KMS-11 (cell line): ENCODE measurements around the gene RUNDC3A.

Experiments
- H2AFZ ChIP-seq: fragments of 200-600 bp; sonication (generic); 2 replicates; pipeline ENCODE4 v1.6.1; 2016; ENCODE audit warnings: antibody characterized with exemption, mixed run types, low read depth
- H3K27ac ChIP-seq: fragments of 200-600 bp; sonication (generic); 2 replicates; pipeline ENCODE4 v1.6.1; 2016; ENCODE audit warnings: mild to moderate bottlenecking, mixed run types
- H3K27me3 ChIP-seq: fragments of 200-600 bp; sonication (generic); 2 replicates; pipeline ENCODE4 v1.6.1; 2017; ENCODE audit warnings: mild to moderate bottlenecking, low read depth, mixed run types, moderate library complexity; ENCODE audit not compliant: insufficient read depth
- H3K36me3 ChIP-seq: fragments of 200-600 bp; sonication (generic); 2 replicates; pipeline ENCODE4 v1.6.1; 2017; ENCODE audit warnings: mild to moderate bottlenecking, mixed run types; ENCODE audit not compliant: insufficient read depth
- H3K4me1 ChIP-seq: fragments of 200-600 bp; sonication (generic); 2 replicates; pipeline ENCODE4 v1.6.1; 2016; ENCODE audit warnings: mild to moderate bottlenecking, low read depth, mixed run types; ENCODE audit not compliant: poor library complexity, severe bottlenecking
- H3K4me2 ChIP-seq: fragments of 200-600 bp; sonication (generic); 2 replicates; pipeline ENCODE4 v1.7.0; 2016; ENCODE audit warnings: mild to moderate bottlenecking, mixed run types
- H3K4me3 ChIP-seq: fragments of 200-600 bp; sonication (generic); IDR thresholded peaks from 2 replicates; pipeline ENCODE4 v1.6.1; 2017; ENCODE audit warnings: low read depth, low read length, mixed read lengths; ENCODE audit not compliant: insufficient read depth
- H3K79me2 ChIP-seq: fragments of 200-600 bp; sonication (generic); 2 replicates; pipeline ENCODE4 v1.6.1; 2016; ENCODE audit warnings: low read depth, mixed run types; ENCODE audit not compliant: insufficient read depth
- H3K9ac ChIP-seq: fragments of 200-600 bp; sonication (generic); 2 replicates; pipeline ENCODE4 v1.6.1; 2016; ENCODE audit warnings: mild to moderate bottlenecking, mixed run types
- H4K20me1 ChIP-seq: fragments of 200-600 bp; sonication (generic); 2 replicates; pipeline ENCODE4 v1.6.1; 2016; ENCODE audit warnings: mild to moderate bottlenecking, mixed run types; ENCODE audit not compliant: insufficient read depth
- TF ChIP-seq, protein P1 (sequence below): fragments of 200-600 bp; sonication (generic); conservative IDR thresholded peaks from 2 replicates; pipeline ENCODE4 v1.6.1; 2017; ENCODE audit warnings: low read depth, mild to moderate bottlenecking, antibody characterized with exemption, low read length, moderate library complexity, mixed read lengths

The RUNDC3A gene

GRCh38 chr17:44310188-44310587 is 1.8 kb downstream of the RUNDC3A start:
- no peaks in the 10 kb centered on the region for H3K36me3 ChIP-seq
- no peak overlapping the region for H3K9ac ChIP-seq
- H3K4me3 ChIP-seq: no peak overlapping the region
- no peaks in the 10 kb centered on the region for H3K79me2 ChIP-seq
- no peak overlapping the region for H3K27ac ChIP-seq
- H3K4me2 ChIP-seq: no peak overlapping the region
- H3K27me3 ChIP-seq: peaks cover 63% of the 10 kb centered on the region
- H2AFZ ChIP-seq: no peak overlapping the region
- peaks cover 6% of the 10 kb centered on the region for H3K4me1 ChIP-seq
- H4K20me1 ChIP-seq: no peaks in the 10 kb centered on the region
- TF ChIP-seq, protein P1, sequence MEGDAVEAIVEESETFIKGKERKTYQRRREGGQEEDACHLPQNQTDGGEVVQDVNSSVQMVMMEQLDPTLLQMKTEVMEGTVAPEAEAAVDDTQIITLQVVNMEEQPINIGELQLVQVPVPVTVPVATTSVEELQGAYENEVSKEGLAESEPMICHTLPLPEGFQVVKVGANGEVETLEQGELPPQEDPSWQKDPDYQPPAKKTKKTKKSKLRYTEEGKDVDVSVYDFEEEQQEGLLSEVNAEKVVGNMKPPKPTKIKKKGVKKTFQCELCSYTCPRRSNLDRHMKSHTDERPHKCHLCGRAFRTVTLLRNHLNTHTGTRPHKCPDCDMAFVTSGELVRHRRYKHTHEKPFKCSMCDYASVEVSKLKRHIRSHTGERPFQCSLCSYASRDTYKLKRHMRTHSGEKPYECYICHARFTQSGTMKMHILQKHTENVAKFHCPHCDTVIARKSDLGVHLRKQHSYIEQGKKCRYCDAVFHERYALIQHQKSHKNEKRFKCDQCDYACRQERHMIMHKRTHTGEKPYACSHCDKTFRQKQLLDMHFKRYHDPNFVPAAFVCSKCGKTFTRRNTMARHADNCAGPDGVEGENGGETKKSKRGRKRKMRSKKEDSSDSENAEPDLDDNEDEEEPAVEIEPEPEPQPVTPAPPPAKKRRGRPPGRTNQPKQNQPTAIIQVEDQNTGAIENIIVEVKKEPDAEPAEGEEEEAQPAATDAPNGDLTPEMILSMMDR: no peak

GRCh38 chr17:44310609-44311376 is 2.4 kb downstream of the RUNDC3A start:
- peaks cover 6% of the 10 kb centered on the region for H3K4me1 ChIP-seq

DNA sequence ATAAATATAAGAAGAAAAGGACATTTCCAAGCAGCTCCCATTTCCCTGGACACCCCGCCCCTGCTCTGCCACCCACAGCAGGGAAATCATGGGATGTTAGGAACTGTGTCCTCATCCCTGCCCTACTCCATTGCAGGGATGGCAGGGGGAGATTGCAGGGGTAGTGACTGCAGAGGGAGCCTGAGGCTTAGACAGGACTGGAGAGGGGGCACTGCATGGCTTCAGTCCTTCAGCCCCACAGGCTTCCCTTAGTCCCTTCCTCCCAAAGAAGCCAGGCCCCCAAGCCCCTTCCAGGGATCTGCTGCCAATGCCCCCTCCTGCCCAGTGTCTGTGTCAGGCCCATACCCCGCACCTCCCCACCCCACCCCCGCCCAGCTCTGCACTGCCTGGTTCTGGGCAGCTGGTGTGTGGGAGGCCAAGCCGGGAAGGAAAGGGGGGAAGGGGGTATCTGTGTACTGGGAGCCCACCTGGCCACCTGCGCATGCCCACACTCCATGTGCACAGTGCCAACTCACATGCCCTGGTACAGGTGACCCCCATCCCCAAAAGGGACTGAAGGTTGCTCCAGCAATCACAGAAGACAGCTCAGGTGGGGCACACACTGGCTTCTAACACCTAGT is 3.3 kb downstream of the RUNDC3A start:
- no peaks in the 10 kb centered on the region for H3K79me2 ChIP-seq
- H3K4me2 ChIP-seq: no peak overlapping the region
- no peaks in the 10 kb centered on the region for H4K20me1 ChIP-seq
- H3K4me3 ChIP-seq: no peak overlapping the region
- TF ChIP-seq, protein P1: no peak
- no peaks in the 10 kb centered on the region for H3K36me3 ChIP-seq
- H3K9ac ChIP-seq: no peak overlapping the region
- H3K27ac ChIP-seq: no peak overlapping the region
- no peak overlapping the region for H2AFZ ChIP-seq
- H3K27me3 ChIP-seq: peaks cover 57% of the 10 kb centered on the region
- peaks cover 6% of the 10 kb centered on the region for H3K4me1 ChIP-seq

More at GRCh38 chr17:44310609-44311376, 2.4 kb downstream of the RUNDC3A start:
- Histone ChIP-seq H3K4me2 (no peak overlapping the region), H3K9ac (no peak overlapping the region), H2AFZ (no peak overlapping the region), H4K20me1 (no peaks in the 10 kb centered on the region), H3K27ac (no peak overlapping the region), H3K36me3 (no peaks in the 10 kb centered on the region), H3K4me3 (no peak overlapping the region), H3K27me3 (peaks cover 57% of the 10 kb centered on the region), H3K79me2 (no peaks in the 10 kb centered on the region)
- TF ChIP-seq, protein P1: no peak

- Histone ChIP-seq H4K20me1 (no peaks in the 10 kb centered on the region), H3K27me3 (peaks cover 51% of the 10 kb centered on the region), H3K4me2 (no peak overlapping the region), H3K36me3 (no peaks in the 10 kb centered on the region), H3K4me1 (peaks cover 4% of the 10 kb centered on the region), H2AFZ (no peak overlapping the region), H3K4me3 (no peak overlapping the region), H3K9ac (no peak overlapping the region), H3K27ac (no peak overlapping the region), H3K79me2 (no peaks in the 10 kb centered on the region)
- TF ChIP-seq, protein P1: no peak
These were observed 4.1 kb downstream of the RUNDC3A start for GRCh38 chr17:44312396-44313104.
